Measurements from ENCODE around the gene SSTR3.
A peak's percentile ranks its signal among the peaks of the same experiment; 100 is the strongest.

DNA sequence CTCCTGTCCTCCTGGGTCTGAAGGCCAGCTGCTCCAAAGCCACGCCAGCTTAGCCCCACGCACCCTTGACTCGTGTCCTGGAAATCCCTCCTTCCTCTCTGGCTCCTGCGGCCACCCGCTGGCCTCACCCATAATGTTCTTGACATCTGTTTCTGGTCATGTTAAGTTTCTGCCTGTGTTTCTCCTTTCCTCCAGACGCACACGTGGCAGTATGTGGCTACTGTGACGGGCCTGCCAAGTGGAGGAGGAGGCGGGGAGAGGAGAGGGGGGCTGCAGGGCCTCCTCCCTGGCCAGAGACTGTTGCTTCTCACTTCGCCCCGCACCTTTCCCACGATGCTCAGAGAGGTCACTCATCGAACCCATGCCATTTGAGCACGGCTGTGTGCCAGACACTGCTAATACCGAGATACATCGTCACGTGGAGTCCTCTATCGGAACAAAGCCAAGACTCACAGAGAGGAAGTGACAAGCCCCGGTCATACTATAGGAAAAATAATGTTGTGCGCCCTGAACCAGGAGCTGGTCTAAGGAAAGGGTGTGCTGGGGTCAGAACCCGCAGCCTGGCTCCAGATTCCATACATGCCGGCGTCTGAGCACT lies 35.7 kb downstream of the SSTR3 start:
- TF ChIP-seq, protein P1, sequence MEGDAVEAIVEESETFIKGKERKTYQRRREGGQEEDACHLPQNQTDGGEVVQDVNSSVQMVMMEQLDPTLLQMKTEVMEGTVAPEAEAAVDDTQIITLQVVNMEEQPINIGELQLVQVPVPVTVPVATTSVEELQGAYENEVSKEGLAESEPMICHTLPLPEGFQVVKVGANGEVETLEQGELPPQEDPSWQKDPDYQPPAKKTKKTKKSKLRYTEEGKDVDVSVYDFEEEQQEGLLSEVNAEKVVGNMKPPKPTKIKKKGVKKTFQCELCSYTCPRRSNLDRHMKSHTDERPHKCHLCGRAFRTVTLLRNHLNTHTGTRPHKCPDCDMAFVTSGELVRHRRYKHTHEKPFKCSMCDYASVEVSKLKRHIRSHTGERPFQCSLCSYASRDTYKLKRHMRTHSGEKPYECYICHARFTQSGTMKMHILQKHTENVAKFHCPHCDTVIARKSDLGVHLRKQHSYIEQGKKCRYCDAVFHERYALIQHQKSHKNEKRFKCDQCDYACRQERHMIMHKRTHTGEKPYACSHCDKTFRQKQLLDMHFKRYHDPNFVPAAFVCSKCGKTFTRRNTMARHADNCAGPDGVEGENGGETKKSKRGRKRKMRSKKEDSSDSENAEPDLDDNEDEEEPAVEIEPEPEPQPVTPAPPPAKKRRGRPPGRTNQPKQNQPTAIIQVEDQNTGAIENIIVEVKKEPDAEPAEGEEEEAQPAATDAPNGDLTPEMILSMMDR (IDR thresholded peaks at IDR 0.05; ENCODE audit: insufficient read depth, low read length): no peak
- TF ChIP-seq POLR2AphosphoS5 (IDR thresholded peaks at IDR 0.05; ENCODE audit: low read depth): peak; percentile 79
- TF ChIP-seq GABPA (IDR thresholded peaks at IDR 0.05; ENCODE audit: low read depth): no peak
- TF ChIP-seq REST (IDR thresholded peaks at IDR 0.05; ENCODE audit: insufficient replicate concordance, low read depth): no peak

All from HL-60 (cell line).